B cell (primary cell): ENCODE data around the gene ENTHD1. TPM values are rescaled to one million over a fixed set of nuclear protein-coding genes. Genes with fewer than 3 reads are reported as not detected.

Experiments
- ATAC-seq: fragments of 200-7000 bp; cut with Tn5 transposase; one replicate; pipeline ENCODE4 v1.10.0; 2021; ENCODE audit warnings: low read depth, mild to moderate bottlenecking, moderate number of reproducible peaks, moderate library complexity
- CTCF ChIA-PET: fragments of 350-600 bp; sonication (Branson Sonifier 250); formaldehyde crosslinking; loops from one replicate; lab custom pipeline; 2021; ENCODE audit warnings: antibody characterized with exemption, inconsistent platforms; lab: Charles Lee
- POLR2A ChIA-PET: fragments of 350-600 bp; sonication (Branson Sonifier 250); formaldehyde crosslinking; loops from one replicate; lab custom pipeline; 2021; ENCODE audit warnings: antibody characterized with exemption; lab: Charles Lee
- DNase-seq: peaks from one replicate; pipeline ENCODE4 v3.0.0; 2013
- H2AFZ ChIP-seq: 2 replicates; pipeline ENCODE4 v1.6.1; 2012; ENCODE audit warnings: mild to moderate bottlenecking, low read depth, low read length; ENCODE audit not compliant: insufficient read depth, poor library complexity, severe bottlenecking
- H3K27ac ChIP-seq, 2 donors: 1 replicate in 1 of 2; 2 replicates in 1 of 2; pipeline ENCODE4 v1.5.1; 2012 to 2013; ENCODE audit warnings: low read length in 2 of 2, mild to moderate bottlenecking in 2 of 2, moderate library complexity in 1 of 2
- H3K27me3 ChIP-seq, 4 experiments: fragments of 200-600 bp in 1 of 4; sonication (generic) in 1 of 4; replicated peaks in 1 of 4; 1 replicate in 2 of 4; 2 replicates in 2 of 4; pipeline versions ENCODE4 v1.6.1 to v1.7.0; 2013 to 2016; ENCODE audit warnings: low read length in 3 of 4, mild to moderate bottlenecking in 2 of 4, mixed read lengths in 1 of 4, moderate library complexity in 1 of 4; ENCODE audit not compliant: insufficient read depth in 4 of 4, control insufficient read depth in 3 of 4; ENCODE audit errors: control extremely low read depth in 1 of 4
- H3K36me3 ChIP-seq, 2 experiments: replicated peaks in 1 of 2; 1 replicate in 1 of 2; 2 replicates in 1 of 2; pipeline versions ENCODE4 v1.6.1 to v1.7.1; 2013; ENCODE audit warnings: low read length in 1 of 2; ENCODE audit not compliant: insufficient read depth in 2 of 2, control insufficient read depth in 1 of 2; ENCODE audit errors: control extremely low read depth in 1 of 2, extremely low read depth in 1 of 2
- H3K4me1 ChIP-seq, 2 donors: fragments of 200-600 bp in 1 of 2; sonication (generic) in 1 of 2; 1 replicate in 1 of 2; 2 replicates in 1 of 2; pipeline versions ENCODE4 v1.5.1 to v1.6.1; 2013 to 2017; ENCODE audit warnings: low read length in 2 of 2; ENCODE audit not compliant: control insufficient read depth in 2 of 2, insufficient read depth in 2 of 2
- H3K4me2 ChIP-seq: replicated peaks from 2 replicates; pipeline ENCODE3; 2012; ENCODE audit warnings: mild to moderate bottlenecking, low read depth, low read length; ENCODE audit not compliant: poor library complexity, severe bottlenecking
- H3K4me3 ChIP-seq, 5 experiments: fragments of 200-600 bp in 1 of 5; sonication (generic) in 1 of 5; 1 replicate in 3 of 5; 2 replicates in 2 of 5; pipeline versions ENCODE4 v1.5.1 to v1.7.0; 2011 to 2016; ENCODE audit warnings: low read length in 4 of 5, mild to moderate bottlenecking in 4 of 5, low read depth in 2 of 5, control low read depth in 1 of 5, moderate library complexity in 1 of 5; ENCODE audit not compliant: insufficient read depth in 1 of 5; ENCODE audit errors: control extremely low read depth in 1 of 5, extremely low read depth in 1 of 5
- H3K79me2 ChIP-seq: fragments of 200-600 bp; sonication (generic); one replicate; pipeline ENCODE4 v1.6.0; 2016; ENCODE audit warnings: low read length; ENCODE audit not compliant: control insufficient read depth, insufficient read depth
- H3K9ac ChIP-seq: fragments of 200-600 bp; sonication (generic); 2 replicates; pipeline ENCODE4 v1.6.1; 2017; ENCODE audit warnings: mild to moderate bottlenecking, low read length, moderate library complexity
- H3K9me3 ChIP-seq, 3 donors: one replicate each; pipeline versions ENCODE4 v1.6.1 to v1.7.1; 2013; ENCODE audit warnings: low read length in 2 of 3; ENCODE audit not compliant: control insufficient read depth in 2 of 3, insufficient read depth in 1 of 3; ENCODE audit errors: control extremely low read depth in 1 of 3
- H4K20me1 ChIP-seq: 2 replicates; pipeline ENCODE4 v1.6.0; 2012; ENCODE audit warnings: mild to moderate bottlenecking, low read length; ENCODE audit not compliant: insufficient read depth, control insufficient read depth, poor library complexity, severe bottlenecking
- H3K27ac Mint-ChIP-seq: one replicate; pipeline ENCODE4 v1.8.0; 2021; ENCODE audit warnings: mixed read lengths
- H3K27me3 Mint-ChIP-seq: one replicate; pipeline ENCODE4 v1.8.0; 2021; ENCODE audit warnings: mixed read lengths
- H3K4me1 Mint-ChIP-seq: one replicate; pipeline ENCODE4 v1.8.0; 2021; ENCODE audit warnings: mixed read lengths
- H3K4me3 Mint-ChIP-seq: one replicate; pipeline ENCODE4 v1.8.0; 2021; ENCODE audit warnings: mixed read lengths
- H3K9me3 Mint-ChIP-seq: one replicate; pipeline ENCODE4 v1.8.0; 2022; ENCODE audit warnings: mixed read lengths; ENCODE audit not compliant: insufficient read depth
- EZH2 ChIP-seq: IDR thresholded peaks from 2 replicates; pipeline ENCODE4 v1.6.1; 2012; ENCODE audit warnings: borderline replicate concordance, low read depth, mild to moderate bottlenecking, moderate library complexity, low read length; ENCODE audit not compliant: insufficient read depth, poor library complexity, severe bottlenecking
- WGBS: methylation state at CpG from one replicate; pipeline ENCODE4 v1.1.5; 2013; ENCODE audit warnings: missing lambda C conversion rate; ENCODE audit not compliant: insufficient coverage; 5-methylcytosine and 5-hydroxymethylcytosine counted together
- intact Hi-C: fragments of 100-400 bp; cut with micrococcal nuclease; formaldehyde crosslinking; loops from one replicate; pipeline ENCODE4 v1.10.0; 2022
- polyA plus RNA-seq: library from polyadenylated mRNA; depleted of rRNA; stranded (reverse); fragments of >200 nt; gene quantifications from 2 replicates; pipeline ENCODE4 v1.2.3, GENCODE V29; 2012
- total RNA-seq, 2 donors: library from RNA; stranded (reverse); fragments of 120-200 nt in 1 of 2; gene quantifications; 1 replicate in 1 of 2; 2 replicates in 1 of 2; pipeline versions ENCODE4 v1.2.3 to v1.2.4, GENCODE V29; 2013 to 2022
- TF ChIP-seq, protein P1 (sequence below): fragments of 200-600 bp; IDR thresholded peaks from one replicate; pipeline ENCODE4 v1.8.0; 2022; ENCODE audit warnings: antibody characterized with exemption, mild to moderate bottlenecking

Gene ENTHD1
- total and polyA plus RNA-seq, 2 donors (not counting 1 experiment from before 2014, with no cell fraction given), result not detected

DNA sequence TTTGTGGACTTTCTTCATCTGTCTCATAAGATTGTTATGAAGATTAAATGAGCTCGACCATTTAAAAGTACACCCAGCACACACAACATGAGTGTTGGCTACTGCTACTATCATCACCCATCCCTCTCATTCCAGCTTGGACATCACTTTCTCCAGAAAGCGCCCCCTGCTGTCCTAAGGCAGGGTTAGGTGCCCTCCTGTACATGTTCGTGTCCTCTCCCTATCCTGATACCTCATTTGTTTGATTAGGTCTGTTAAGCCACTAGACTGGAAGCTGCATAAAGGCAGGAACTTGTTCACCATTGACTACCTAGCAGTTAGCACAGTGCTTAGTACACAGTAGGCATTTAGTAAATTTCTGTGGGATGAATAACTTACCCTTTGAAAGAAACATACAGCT, 85.5 kb downstream of the ENTHD1 start:
- DNase-seq, result no peak
- H3K36me3 ChIP-seq, result no peaks in the 10 kb centered on the region
- H3K27me3 ChIP-seq, result peaks cover 0 to 6% (median 0%) of the 10 kb centered on the region in 4 experiments
- H4K20me1 ChIP-seq, result no peaks in the 10 kb centered on the region
- no peak overlapping the region for H3K27ac ChIP-seq
- H3K4me1 ChIP-seq, result peaks cover 8 to 11% of the 10 kb centered on the region in 2 donors
- no peak overlapping the region for H3K27ac Mint-ChIP-seq
- no peak overlapping the region for H3K9ac ChIP-seq
- peaks cover 17% of the 10 kb centered on the region for H3K4me1 Mint-ChIP-seq
- intact Hi-C loops, result no loop called here
- ChIA-PET POLR2A (no interaction called here), CTCF (interaction anchor here (1.2 kb wide), 1 partner anchor 125 kb away, joined by 3 read pairs; no protein-coding TSS in a partner anchor)
- no peaks in the 10 kb centered on the region for H3K9me3 ChIP-seq
- WGBS, result 60% methylated on average over 1 of the region's 3 CpGs
- H3K79me2 ChIP-seq, result no peaks in the 10 kb centered on the region
- TF ChIP-seq EZH2, result no peak
- TF ChIP-seq, protein P1, sequence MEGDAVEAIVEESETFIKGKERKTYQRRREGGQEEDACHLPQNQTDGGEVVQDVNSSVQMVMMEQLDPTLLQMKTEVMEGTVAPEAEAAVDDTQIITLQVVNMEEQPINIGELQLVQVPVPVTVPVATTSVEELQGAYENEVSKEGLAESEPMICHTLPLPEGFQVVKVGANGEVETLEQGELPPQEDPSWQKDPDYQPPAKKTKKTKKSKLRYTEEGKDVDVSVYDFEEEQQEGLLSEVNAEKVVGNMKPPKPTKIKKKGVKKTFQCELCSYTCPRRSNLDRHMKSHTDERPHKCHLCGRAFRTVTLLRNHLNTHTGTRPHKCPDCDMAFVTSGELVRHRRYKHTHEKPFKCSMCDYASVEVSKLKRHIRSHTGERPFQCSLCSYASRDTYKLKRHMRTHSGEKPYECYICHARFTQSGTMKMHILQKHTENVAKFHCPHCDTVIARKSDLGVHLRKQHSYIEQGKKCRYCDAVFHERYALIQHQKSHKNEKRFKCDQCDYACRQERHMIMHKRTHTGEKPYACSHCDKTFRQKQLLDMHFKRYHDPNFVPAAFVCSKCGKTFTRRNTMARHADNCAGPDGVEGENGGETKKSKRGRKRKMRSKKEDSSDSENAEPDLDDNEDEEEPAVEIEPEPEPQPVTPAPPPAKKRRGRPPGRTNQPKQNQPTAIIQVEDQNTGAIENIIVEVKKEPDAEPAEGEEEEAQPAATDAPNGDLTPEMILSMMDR, result no peak
- peaks cover 2% of the 10 kb centered on the region for H3K9me3 Mint-ChIP-seq
- no peak overlapping the region for H3K4me3 ChIP-seq
- H3K4me2 ChIP-seq, result no peak overlapping the region
- no peak for ATAC-seq
- H3K4me3 Mint-ChIP-seq, result no peak overlapping the region
- peaks cover 25% of the 10 kb centered on the region for H3K27me3 Mint-ChIP-seq
- H2AFZ ChIP-seq, result no peak overlapping the region

DNA sequence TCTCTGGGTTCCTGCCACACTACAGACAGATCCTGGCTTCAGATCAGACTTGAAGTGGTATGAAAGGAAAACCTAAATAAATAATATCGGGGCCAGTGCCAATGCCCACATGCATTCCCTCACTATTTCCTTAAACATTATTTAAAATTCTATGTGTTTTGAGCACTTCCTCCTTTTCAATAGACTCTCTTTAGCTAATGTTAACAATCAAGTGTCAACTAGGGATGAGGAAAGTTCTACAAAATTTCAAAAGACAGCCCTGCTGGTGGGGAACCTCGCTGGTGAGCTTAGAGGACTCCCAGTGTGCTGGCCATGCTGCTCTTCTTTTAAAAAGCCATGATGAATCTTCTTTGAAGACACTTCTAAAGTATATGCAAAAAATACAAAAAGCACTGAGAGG, 87.5 kb downstream of the ENTHD1 start:
- Histone ChIP-seq H3K9ac (no peak overlapping the region), H3K9me3 (no peaks in the 10 kb centered on the region), H3K27me3 (peaks cover 0 to 13% (median 0%) of the 10 kb centered on the region in 4 experiments), H4K20me1 (no peaks in the 10 kb centered on the region), H3K4me2 (no peak overlapping the region), H3K4me3 (no peak overlapping the region), H3K4me1 (peaks cover 8 to 11% of the 10 kb centered on the region in 2 donors), H3K27ac (no peak overlapping the region), H3K79me2 (no peaks in the 10 kb centered on the region), H3K36me3 (no peaks in the 10 kb centered on the region), H2AFZ (peak overlapping the region; percentile 4)
- peaks cover 17% of the 10 kb centered on the region for H3K4me1 Mint-ChIP-seq
- no peak for ATAC-seq
- intact Hi-C loops, result no loop called here
- no peak for TF ChIP-seq EZH2
- TF ChIP-seq, protein P1, result no peak
- H3K27ac Mint-ChIP-seq, result no peak overlapping the region
- H3K27me3 Mint-ChIP-seq, result peaks cover 31% of the 10 kb centered on the region
- no peak for DNase-seq
- peaks cover 3% of the 10 kb centered on the region for H3K9me3 Mint-ChIP-seq
- ChIA-PET POLR2A (no interaction called here), CTCF (no interaction called here)
- no peak overlapping the region for H3K4me3 Mint-ChIP-seq
- no CpG with 5 or more reads among the region's 2 CpGs for WGBS
